Measurements from ENCODE around the gene TSPAN11.

Gene TSPAN11

DNA sequence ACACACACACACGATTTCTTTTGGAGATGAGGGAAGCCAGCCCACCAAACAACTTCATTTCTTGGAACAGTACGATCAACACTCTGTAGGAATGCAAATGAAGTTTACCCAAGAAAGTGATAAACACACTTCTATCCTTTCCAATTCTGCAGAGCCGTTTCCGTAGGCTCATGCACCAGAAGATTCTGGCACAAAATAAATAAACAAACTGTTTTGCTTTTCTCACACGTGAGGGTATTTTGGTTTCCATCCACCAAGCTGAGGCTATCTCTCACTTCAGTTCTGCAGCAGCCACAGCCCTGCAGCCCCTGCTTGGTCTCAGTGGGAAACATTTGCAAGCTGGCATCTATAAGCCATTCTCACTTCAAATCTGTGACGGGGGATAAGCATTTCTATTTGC lies 15.3 kb upstream of the TSPAN11 start:
- no peak for DNase-seq (ENCODE audit: low read depth)

DNA sequence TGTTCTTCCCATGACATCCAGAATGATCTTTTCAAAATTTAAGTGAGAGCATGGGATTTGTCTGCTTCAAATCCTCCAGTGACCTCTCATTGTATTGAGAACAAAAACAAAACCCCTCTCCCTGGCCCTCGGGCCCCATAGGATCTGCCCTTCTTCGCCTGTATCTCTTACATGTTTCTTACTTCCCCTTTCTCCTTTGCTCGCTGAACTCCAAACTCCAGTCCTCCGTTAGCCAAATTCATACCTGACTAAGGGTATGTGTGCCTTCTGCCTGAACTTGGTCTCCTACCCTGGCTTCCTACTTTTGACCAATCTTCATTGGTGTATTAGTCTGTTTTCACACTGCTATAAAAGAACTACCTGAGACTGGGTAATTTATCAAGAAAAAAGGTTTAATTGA lies 13.2 kb upstream of the TSPAN11 start:
- no peak for DNase-seq (ENCODE audit: low read depth)

- DNase-seq (ENCODE audit: low read depth): no peak
Observed at GRCh38 chr12:30914986-30915591, 11.5 kb upstream of the TSPAN11 start.

DNA sequence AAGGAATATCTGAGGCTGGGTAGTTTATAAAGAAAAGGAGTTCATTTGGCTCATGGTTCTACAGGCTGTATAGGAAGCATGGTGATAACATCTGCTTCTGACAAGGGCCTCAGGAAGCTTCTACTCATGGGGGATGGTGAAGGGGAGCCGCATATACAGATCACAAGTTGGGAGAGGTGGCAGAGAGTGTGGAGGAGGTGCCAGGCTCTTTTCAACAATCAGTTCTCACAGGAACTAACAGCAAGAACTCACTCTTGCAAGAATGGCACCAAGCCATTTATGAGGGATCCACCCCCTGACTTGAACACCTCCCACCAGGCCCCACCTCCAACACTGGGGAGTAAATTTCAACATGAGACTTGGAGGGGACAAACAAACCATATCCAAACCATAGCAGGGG lies 3.5 kb upstream of the TSPAN11 start:
- DNase-seq (ENCODE audit: low read depth): no peak

DNA sequence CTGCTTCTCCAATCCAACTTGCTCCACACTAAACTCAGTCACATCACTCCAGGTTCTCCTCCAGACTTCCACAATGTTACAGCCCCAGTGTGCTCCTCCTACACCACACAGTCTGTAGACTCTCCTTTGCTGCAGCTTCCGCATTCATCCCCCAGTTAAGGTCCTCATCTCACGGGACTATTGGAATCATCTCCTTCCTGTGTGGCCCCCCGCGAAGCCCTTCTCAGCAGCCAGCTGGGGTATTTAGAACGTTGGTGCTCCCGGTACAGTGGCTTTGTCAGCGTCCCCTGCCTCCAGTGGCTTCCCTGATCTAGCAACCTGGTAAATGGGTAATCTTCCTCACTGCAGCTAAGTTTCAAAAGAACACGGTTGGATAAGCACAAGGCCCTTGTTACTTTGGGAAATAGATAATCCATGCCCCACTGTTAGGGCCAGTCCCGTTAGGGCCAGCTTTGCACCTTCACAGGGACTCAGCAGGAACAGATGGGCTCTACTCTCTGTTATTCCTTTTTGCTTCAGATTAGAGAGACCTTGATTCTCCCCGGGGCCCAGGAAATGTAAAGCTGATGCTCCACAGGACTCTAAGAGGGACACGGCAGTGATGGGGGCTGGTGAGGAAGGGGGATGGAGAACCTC lies 823 bp upstream of the TSPAN11 start:
- DNase-seq (ENCODE audit: low read depth): no peak

GRCh38 chr12:30927222-30927611 lies 669 bp downstream of the TSPAN11 start:
- DNase-seq (ENCODE audit: low read depth): no peak

GRCh38 chr12:30928356-30929244 lies 2.1 kb downstream of the TSPAN11 start:
- DNase-seq (ENCODE audit: low read depth): no peak

DNA sequence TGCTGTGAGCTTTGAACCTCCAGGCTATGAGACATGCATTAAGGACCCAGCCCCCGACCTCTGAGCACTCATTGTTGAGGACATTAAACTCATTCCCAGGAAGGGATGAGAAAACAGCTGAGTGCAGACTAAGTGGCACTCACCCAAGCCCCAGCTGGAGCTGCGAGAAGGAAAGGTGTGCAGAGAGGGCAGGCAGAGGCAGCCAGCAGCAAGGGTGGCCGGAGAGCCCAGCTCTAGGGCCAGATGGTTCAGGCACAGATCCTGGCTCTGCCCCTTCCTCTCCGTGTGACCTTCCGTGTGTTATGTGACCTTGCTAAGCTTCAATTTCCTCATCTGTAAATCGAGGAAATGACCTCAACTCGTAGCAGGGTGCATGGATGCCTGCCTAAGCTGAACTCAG lies 3.7 kb downstream of the TSPAN11 start:
- no peak for DNase-seq (ENCODE audit: low read depth)

- no peak for DNase-seq (ENCODE audit: low read depth)
Observed at GRCh38 chr12:30930641-30931040, 4.1 kb downstream of the TSPAN11 start.

- no peak for DNase-seq (ENCODE audit: low read depth)
Observed at GRCh38 chr12:30932881-30933280, 6.3 kb downstream of the TSPAN11 start.

DNA sequence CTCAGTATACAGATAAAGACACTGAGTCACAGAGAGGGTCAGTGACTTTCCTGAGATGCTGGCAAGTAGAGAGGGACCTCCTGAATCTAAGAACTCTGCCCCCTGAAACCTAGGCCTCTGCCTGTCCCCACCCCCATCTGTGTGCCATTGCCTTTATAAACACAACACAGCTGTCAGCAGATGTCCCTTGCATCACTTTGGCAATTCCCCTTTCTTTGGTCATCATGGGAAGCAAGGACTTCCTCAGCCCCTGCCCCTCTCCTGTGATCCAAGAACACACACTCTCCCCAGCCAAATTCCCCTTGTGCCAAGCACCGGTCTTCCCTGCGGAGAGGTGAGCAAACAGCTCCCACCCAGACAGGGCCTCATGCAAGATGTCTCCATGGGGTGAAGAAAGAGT lies 8.3 kb downstream of the TSPAN11 start:
- no peak for DNase-seq (ENCODE audit: low read depth)

- no peak for DNase-seq (ENCODE audit: low read depth)
Observed at GRCh38 chr12:30936036-30936435, 9.5 kb downstream of the TSPAN11 start.

DNA sequence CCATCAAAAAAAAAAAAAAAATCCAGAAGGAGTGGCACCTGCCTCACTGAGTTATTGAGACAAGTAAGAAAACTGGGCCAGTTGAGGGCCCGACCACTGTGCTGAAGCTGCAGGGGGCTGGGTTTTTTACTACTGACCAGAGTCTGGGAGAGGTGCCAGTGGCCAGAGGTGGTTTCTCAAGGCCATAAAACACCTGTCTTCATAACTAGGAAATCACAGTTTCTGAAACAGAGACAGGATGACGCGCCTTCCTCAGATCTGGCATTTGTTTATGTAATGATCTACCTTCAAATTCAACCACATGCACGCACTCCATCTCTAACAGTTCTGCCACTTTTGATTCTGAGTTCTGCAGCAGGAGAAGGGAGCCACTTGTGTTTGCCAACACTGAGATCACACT lies 12.7 kb downstream of the TSPAN11 start:
- no peak for DNase-seq (ENCODE audit: low read depth)

- no peak for DNase-seq (ENCODE audit: low read depth)
Observed at GRCh38 chr12:30942486-30942885, 15.9 kb downstream of the TSPAN11 start.

DNA sequence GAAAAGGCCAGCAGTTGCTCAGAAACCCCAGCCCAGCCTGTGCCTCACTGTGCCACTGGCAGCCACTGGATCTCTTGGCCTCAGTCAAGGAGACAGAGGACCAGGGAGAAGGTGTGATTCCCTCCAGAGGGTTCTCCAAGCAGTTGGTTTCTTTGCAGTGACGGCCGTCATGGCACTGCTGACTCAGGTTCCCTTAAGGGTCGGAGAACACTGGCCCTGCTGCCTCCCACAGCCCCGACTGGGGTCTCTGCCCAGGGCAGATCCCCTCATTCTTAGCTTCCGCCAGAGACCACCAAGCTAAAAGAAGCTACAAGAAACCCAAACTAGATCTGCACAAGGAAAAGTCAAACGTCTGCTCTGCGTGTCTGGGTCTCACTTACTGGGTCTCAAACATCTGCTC lies 16.4 kb downstream of the TSPAN11 start:
- DNase-seq (ENCODE audit: low read depth): no peak

DNA sequence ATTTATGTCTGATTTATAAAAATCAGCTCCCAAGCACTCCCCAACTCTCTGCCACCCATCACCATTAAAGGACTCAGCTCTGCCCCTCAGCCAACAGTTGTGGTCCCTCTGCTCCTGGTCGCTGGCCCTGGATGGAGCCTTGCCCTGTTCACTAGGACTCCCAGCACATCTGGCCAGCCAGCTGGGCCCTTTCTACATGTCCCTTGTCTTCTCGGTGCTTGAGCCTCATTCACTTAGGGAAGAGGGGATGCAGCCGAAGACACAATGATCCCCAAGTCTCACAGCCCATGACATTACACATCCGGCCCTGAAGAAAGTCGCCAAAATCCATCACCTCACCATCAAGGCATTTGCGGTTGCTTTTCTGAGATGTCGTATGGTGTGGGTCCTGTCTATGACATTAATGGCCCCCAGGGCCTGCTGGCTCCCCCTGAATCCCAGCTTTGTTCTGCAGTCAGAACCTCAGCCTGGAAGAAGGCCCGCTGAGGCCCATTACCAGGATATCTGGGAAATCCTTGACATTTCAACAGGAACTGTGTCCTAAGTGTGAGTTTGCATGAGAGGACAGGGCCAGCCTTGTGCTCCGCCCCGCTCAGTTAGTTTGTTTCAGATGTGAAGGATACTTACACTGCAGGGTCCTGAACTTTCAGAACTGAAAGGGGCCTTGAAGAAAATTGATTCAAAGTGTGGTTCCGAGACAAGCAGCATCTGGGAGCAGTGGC lies 19.1 kb downstream of the TSPAN11 start:
- no peak for DNase-seq (ENCODE audit: low read depth)

- DNase-seq (ENCODE audit: low read depth): no peak
Observed at GRCh38 chr12:30952015-30952414, 25.5 kb downstream of the TSPAN11 start.

GRCh38 chr12:30953257-30953656 lies 26.7 kb downstream of the TSPAN11 start:
- DNase-seq (ENCODE audit: low read depth): no peak

GRCh38 chr12:30953951-30954751 lies 27.6 kb downstream of the TSPAN11 start:
- no peak for DNase-seq (ENCODE audit: low read depth)

GRCh38 chr12:30955214-30955613 lies 28.7 kb downstream of the TSPAN11 start:
- DNase-seq (ENCODE audit: low read depth): no peak

- no peak for DNase-seq (ENCODE audit: low read depth)
Observed at GRCh38 chr12:30959110-30959710, 32.7 kb downstream of the TSPAN11 start.
